ENCODE measurements around the gene PAX5.
A peak's percentile ranks its signal among the peaks of the same experiment; 100 is the strongest.
"Not testable (repeated sequence)": the region's sequence is repeated elsewhere in the genome, so short reads cannot be mapped to it uniquely, and the experiment has no call there.

PAX5 gene

DNA sequence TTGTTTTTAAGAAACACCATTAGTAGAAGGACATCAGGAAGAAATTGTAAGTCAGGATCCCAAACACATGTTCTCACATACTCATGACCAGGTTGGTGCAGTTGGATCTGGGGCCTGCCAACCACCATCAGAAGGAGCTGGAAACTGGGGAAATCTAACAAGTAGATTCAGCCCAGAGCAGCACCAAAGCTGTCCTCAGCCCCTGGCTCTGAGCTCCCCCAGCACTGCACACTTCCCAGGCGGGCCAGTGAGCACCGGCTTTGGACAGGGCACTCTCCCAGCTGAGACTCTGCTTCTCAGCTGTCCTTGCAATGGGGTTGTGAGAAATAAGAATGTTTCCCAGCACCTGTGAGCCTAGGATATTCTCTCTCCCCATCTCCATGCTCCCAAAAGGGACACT is 162.5 kb downstream of the PAX5 start:
- no peak for DNase-seq

DNA sequence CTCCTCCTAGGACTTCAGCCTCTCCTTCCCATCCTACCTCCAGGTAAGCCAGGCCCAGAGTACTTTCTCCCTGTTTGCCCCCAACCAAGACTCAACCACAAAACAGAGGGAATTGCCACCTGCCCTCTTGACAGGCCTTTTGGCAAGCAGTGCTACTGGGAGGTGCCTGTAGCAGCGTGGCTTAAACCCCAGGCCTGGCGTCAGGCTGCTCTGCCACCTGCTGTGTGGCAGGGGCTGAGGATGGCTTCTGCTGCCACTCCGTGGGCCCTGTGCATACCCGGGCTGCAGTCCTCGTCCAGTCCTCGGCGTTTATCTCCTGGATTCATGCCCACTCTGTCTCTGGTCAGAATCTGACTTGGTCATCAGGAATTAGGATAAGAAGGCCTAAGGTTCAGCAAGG is 163.1 kb downstream of the PAX5 start:
- peak; percentile 97 for DNase-seq

DNA sequence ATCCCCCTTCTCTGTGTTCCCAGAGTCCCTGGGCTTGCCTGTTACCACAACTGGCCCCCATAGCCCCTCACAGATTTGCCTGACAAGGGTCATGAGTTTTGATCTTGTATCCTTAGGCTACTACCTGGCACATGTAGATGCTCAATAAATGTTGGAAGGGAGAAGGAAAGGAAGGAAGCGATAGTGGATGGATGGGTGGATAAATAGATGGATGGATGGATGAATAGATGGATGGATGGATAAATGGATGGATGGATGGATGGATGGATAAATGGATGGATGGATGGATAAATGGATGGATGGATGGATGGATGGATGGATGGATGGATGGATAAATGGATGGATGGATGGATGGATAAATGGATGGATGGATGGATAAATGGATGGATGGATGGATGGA is 164.5 kb downstream of the PAX5 start:
- DNase-seq: not testable (repeated sequence)

DNA sequence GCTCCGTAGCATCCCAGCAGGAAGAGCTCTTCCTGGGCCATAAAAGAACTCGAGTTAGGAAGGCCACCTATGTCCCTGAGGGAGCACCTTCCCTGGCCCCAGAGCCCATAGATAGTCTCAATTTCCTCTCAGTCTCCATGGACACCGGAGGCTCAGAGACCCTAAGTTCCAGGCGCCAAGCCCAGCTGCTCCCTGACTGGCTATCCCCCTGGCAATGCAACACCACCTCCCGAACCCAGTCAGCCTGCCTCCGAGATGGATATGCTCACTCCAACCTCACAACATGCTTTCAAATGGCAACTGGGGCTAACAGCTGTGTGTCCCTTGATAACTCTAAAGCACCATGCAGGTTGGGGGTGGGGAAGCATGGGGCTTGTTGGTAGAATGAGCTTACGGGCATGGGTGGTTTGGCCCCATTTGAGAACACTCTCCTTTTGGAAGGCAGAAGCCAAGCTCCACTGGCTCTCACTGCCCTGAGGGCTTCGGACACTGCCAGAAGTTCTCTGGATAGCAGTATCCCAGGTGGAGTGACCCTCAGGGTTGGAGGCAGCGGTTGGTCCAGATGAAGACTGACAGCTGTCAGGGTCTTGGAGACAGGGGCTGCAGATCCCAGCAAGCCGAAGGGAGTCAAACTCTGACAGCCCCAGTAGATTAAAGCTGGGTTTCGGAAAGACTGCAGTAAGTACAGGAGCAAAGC is 165.3 kb downstream of the PAX5 start:
- DNase-seq: no peak

DNA sequence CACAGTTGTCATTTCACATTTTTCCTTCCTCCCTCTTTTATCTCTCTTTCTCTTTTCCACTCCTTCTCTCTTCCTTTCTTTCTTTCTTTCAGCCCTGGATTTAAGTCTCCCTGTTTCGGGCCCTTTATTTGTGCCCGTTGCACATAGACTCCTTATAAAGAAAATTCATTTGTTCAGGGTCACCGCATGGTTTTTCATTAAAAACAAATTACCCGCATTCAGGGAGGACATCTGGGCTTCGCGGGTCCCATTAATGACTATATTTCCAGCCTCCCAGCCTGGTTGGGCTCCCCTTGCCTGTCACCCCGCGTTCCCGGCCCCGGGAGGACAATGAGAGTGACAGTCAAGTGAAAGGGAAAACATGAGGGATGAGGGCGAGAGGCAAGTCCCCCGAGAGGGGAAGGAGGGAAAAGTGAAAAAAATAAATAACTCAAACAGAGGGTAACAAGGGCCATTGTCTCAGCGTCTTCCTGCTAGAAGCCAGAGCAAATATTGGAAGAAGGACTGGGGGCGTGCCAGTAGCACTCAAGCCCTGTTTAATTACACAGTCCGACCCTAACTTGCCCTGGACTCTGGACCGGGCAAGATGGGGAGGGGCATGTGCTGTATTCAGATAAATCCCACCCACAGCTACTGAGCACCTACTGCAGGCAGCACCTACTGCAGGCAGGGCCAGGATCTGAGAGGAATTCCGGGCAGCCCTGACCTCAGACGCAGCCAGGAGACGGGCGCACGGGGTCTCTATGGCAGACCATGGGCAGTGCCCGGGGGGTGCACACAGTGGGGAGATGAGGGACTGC is 166.2 kb downstream of the PAX5 start:
- peak; percentile 89 for DNase-seq

DNA sequence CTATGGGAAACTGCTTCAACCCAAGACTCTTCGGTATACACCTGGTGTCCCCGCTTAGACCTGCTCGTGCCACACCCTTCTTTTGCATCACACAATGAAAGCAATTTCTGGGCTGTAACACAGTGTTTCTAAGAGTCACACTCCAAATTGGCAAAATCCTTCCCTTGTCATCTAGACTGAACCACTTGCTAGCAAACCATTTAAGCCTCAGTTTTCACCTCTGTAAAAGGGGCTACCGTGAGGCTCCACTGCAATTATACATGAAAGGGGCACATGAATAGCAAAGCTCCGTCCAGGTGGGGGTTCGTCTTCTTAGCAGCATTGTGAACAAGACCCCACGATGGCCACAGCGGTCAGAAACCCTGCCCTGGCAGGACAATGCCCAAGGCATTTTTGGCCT is 166.8 kb downstream of the PAX5 start:
- no peak for DNase-seq

DNA sequence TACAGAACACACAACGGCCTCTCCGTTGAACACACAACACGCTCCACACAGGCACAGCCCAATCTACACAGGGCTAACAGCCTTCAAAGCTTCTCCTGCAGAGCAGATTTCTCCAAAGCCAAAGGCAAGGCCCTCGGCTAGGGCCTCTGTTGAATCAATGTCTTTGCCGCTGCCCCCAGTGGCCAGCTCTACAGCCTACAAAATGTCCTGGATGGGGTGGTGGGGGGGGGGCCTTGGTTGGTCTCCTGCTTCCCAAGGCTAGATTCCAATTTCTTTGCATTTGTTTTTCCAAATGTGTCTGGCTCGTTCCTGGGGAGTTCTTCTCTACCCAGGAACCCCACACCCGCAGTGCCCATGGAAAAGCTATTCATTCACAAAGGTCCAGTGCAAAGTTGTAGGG is 167.2 kb downstream of the PAX5 start:
- DNase-seq: no peak

DNA sequence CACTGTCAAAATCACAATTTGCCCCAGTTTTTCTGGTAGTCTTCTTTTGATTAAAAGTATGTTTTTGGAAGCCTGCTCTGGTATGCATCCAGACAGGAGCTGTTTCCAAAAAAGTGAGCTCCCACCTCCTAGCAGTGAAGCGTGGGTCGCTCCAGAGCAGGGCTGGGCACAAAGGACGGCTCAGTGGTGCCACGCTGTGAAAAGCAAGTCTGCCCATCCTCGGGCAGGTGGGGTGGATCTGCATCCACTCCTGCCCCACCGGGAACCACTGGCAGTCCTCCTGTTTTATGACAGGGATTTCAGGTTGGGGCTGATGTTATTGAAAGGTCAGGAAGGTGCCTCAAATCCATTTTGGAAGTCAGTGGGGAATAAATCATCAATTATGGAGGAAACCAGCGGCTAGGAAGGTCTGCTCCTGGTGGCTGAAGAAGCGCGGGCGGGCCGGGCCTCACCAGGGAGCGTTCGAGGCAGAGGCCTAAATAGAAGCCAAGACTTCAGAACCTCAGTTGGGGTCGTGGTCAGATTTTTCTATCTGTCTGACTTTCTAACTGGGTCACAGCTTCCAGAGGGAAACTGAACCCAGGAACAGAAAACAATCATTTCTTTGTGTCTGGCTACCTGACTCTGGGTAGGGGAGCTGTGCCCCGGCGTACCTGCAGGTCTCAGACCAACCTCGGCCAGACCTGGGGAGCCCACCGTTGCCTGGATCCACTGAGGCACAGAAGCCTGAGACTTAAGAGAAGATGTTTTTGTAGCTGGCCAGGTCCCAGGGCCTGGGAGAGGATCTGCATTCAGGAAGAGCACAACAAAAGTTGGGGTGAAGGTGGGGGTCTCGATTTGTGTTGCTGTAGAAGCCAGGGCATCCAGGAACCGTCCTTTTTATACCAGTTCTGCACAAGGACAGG is 168.1 kb downstream of the PAX5 start:
- DNase-seq: no peak

DNA sequence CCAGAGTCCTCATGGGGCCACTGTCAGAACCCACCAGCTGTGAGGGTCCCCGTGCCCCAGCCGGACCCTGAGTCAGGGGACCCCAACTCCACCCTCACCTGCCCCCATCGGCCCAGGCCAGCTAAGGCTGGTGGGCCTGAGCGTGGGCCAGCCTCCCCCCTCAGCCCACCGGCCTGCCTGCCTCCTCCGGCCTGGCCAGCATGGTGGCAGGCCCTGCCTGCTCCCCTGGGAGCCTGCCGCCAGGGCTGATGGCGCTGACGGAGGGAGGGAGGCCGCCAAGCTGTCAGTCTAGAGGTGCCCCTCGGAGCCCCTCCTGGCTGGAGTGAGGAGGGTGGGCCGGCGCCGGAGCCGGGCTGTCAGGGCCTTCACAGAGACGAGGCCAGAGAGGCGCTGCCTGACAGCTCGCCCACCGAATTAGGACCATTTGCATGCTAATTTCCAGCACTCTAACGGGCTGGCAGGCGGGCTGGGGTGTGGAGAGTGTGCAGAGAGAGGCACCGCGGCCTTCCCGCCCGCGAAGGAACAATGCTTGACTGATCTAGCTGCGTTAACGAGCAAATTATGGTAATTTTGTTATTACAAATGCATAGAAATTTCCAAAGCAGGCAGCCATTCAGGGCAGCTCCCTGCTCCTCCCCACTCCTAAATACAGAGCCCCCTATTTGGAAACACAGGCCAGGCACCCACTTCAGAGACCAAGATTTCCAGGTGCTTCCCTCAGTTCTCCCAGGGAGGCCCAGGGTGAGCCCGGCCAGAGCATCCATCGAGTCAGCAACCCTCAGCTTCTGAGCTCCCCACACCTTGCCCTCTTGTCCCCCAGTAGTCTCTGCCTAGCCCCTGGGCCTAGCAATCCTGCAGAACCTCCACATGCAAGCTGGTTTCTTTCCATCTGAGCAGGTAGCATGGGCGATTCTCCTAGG is 169.3 kb downstream of the PAX5 start:
- peak; percentile 45 for DNase-seq

DNA sequence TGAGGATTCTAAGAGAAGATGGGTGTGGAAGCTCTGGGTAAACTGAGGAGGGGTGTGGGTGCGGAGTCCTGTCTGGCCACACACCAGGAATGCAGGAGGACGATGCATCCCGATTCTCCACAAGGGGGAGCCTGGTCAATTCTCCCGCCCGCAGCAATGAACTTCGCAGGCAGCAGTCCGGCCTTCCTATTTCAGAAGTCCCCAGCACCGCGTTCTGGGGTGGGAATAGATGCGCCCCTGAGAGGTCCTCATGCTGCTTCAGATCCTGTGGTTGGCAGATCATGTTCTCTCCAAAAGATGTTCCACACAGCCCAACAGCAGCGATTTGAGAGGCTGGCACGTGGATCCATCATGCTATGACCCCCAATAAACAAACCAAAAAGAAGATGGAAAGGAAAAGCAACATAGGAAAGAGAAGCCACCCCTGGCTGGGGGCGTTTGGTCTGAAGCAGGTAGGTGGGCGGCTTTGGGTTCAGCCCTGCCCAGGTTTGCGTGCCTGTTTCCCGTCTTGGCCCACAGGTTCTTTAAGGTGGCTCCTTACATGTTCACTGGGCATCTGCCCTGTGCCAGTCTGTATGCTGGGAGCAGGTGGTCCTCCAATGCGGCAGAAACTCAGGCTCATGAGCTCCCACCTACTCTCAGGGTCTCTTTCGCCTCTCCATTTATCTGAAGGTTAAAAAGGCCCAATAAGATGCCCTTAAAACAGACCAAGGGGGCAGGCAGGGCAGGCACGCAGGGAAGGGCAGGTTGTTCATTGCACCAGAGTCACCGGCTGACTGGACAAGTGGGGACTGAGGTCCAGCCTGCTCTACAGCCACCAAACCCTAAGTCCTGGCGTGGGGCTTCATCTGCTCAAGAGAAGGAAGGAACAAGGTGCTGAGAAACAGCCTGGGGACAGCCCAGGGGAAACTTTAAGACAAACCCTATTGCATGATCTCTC is 171.6 kb downstream of the PAX5 start:
- no peak for DNase-seq

DNA sequence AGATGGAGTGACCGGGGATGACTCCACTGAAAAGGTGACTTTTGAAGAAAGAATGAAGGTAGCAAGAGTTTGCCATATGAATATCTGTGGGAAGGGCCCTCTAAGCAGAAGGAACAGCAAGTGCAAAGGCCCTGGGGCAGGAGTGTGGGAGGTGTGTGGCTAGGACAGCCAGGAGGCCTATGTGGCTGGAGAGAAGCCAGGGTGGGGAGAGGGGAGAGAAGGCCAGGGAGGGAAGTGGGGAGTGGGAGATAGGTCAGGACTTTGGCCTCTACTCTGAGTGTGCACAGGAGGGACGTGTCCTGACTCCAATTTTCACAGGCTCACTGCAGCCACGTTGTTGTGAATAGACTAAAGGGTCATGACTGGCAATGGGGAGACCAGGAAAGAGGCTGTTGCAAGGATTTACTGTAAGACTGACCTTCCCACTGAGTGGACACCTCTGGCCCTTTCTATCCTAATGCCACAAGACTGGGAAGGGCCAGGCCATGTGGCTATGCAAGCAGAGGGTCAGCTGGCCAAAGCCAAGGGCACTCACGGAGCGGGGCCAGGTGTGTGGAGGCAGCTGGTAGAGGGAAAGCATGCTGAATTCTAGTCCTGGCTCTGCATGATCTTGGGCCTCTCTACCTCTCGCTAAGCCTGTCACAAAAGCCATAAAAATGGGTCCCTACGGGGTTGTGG is 172.4 kb downstream of the PAX5 start:
- no peak for DNase-seq

DNA sequence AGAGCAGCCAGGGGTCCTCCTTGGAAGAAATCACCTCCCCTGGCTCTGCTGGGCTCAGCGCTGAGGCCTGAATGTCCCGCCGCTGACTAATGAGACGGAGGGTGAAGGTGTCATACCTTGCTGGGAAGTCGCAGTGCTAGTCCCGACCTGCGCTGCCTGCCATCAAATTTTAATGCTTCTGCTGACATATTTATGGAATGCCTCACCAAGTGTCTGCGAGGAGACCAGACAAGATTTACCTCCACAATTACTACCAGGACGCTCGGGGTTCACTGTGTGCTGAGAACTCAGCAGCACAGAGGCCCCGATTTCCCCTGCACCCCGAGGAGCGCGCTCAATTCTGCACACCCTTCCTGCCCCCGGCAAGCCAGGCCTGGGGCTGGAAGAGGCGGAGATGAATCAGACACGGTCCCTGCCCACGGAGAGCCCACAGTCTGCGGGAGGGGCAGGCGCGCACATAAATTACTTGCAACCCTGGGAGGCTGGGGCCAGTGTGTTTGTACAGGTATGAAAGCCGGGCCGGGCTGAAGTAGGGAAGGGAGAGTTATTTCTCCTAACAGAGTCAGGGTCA is 175.2 kb downstream of the PAX5 start:
- DNase-seq: no peak

DNA sequence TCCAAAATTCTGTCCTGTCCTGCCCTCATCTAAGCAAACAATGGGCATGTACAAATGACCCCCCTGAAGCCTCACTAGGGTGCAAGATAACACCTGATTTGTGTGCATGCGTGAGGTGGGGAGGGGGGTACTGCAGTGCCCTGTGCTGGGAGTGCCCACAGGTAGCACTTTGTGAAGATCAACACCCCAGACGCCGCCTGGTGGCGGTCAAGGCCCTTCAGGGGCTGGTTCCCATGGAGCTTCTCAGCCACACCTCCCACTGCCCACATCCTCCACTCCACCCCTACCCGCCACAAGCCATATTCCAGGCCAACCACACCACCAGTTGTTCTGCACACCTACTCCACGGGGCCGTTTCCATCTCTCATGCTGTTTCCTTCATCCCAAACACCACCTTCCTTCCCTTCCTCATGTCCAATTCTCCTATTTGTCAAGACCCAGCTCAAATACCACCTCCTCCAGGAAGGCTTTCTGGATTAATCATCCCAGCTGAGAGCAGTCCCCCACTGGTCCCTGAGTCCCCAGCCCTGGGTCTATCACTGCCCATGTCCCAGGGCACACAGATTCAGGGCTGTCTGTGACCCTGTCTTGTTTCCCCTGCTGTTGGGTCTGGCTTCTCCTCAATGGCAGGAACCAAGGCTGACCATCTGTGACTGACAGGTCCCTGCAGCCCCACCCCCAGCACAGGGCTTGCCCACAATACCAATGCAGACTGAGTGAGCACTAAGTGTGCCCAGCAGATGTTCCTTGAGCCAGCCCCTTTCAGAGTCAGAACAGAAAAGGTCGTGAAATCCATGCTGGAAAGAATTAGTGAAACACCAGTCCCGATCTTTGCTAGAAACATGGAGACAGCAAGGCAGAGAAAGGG is 178.4 kb downstream of the PAX5 start:
- DNase-seq: no peak

DNA sequence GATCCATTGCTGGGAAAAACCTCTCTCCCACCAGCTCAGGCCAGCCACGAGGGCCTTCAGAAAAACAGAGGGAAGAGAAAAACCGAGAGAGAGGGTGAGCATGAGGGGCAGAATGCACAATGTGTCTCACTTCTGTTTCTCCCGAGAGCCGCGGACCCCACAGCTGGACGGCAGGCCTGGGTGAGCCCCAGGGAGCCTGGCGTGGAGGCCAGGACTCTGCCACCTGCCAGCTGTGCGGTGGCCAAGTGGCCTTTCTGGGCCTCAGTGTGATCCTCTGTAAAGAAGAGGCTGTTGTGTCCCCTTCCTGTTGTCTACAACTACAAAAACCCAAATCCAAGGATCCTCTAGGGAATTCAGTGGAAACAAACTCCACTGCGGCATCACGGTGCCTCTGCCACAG is 179.3 kb downstream of the PAX5 start:
- no peak for DNase-seq

DNA sequence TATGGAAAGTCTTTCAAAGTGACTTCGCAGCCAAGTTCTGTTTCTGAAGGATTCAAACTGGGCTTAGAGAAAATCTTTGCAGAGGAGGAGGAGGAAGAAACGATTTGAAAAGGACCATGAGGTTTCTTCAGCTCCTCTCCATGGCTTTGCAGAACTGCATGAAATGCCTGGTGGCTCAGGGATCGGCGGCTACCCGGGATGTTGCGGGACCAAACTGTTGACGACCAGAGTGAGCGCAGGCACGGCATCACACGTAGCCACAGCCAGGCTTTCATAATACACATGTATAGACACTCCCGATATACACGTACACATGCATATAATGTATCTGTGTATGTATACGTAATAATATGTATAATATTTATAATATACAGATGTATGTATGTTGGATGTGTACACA is 180.0 kb downstream of the PAX5 start:
- DNase-seq: no peak

DNA sequence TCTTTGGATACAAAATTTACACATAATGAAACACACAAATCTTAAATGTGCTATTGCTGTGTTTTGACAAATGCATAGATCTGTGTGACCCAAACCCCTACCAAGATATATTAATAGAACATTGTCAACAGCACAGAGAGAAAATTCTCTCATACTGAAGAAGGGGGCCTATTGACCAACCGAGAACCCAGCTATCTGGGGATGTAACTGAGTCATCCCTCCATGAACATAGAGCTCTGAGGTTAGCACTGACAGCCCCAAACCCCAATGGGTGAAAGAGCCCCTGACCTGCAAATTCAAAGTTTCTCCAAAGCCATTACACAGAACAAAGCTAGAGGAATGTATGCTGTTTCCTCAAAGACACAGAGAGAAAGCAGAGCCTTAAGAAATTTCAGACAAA is 180.8 kb downstream of the PAX5 start:
- no peak for DNase-seq

DNA sequence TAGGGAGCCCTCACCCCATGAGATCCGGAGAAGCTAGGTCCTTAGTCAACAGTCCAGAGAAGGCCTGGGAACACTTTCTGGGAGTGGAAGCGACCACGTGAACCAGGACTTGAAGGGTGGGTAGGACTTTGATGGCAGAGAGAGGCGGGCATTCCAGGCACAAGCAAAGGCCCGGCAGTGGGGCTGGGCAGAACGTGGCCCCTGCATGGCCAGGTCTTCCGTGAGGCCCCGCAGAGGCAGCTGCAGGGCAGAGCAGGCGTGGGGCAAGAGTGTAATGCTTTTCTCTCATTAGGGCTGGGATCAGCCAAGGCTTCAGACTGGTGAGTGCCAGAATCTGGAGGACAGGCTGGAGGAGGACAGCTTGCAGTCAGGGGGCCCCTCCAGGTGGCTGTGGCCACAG is 184.1 kb downstream of the PAX5 start:
- no peak for DNase-seq

DNA sequence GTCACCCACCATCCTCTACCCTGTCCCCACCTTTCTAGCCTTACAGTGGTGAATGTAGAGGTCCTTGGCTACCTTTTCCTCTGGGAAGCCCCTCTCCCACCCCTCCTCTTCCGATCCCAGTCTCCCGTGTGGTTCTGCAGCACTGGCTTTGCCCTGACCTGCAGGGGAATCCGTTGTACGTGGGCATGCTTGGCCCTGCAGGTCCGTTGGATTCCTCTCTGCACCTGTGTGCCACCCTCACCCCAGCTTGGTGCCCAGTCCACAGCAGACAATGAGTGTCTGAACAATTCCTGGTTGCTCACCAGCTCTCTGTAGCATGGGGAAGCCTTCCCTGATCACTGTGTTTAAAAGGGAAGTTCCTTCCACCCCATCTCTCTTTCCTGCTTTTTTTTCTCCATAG is 185.1 kb downstream of the PAX5 start:
- DNase-seq: no peak

Measured in NCI-H1092 (cell line).